Brain microvascular endothelial cell (primary cell): Measurements from ENCODE around the gene COX4I1.

Source experiments
- DNase-seq: peaks from one replicate; pipeline ENCODE4 v3.0.0-alpha.2; 2020
- H3K27ac ChIP-seq: fragments of 250-450 bp; sonication (Bioruptor Pico); 2 replicates; pipeline ENCODE4 v1.5.1; 2020; ENCODE audit warnings: mild to moderate bottlenecking, moderate library complexity
- H3K27me3 ChIP-seq: fragments of 250-450 bp; sonication (Bioruptor Pico); replicated peaks from 2 replicates; pipeline ENCODE4 v1.5.1; 2020; ENCODE audit warnings: mild to moderate bottlenecking
- H3K36me3 ChIP-seq: fragments of 250-450 bp; sonication (Bioruptor Pico); replicated peaks from 2 replicates; pipeline ENCODE4 v1.5.1; 2020; ENCODE audit warnings: mild to moderate bottlenecking
- H3K4me3 ChIP-seq: 2 replicates; pipeline ENCODE4 v1.5.1; 2011; ENCODE audit warnings: low read depth, mild to moderate bottlenecking, control low read depth, low read length, moderate library complexity
- in situ Hi-C: cut with HindIII; loops from 2 replicates; pipeline ENCODE4 v1.10.0; 2017; ENCODE audit warnings: low sequenced_read_pairs, low pct_ligation_motif_present
- TF ChIP-seq, protein P1 (sequence below): IDR thresholded peaks from 2 replicates; pipeline ENCODE4 v1.5.1; 2011; ENCODE audit warnings: low read depth, mild to moderate bottlenecking, moderate library complexity, low read length, control low read depth, inconsistent platforms; ENCODE audit errors: missing control alignments

The COX4I1 gene

DNA sequence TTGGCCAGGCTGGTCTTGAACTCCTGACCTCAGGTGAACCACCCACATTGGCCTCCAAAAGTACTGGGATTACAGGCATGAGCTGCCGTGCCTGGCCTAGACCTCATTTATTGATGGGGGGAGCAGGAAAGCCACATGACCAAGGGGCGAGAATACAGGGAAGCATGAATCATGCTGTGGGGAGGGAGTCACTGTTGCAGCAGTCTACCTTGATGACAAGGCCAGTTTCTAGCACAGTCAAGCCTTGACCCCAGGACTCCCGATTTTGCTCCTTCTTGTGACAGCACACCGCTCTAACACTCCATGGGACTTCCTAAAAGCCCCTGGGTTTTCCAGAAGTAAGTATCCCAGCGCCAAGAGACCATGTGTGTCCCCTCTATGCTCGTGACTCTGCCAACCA is 56.6 kb downstream of the COX4I1 start:
- DNase-seq: no peak
- in situ Hi-C loops: no loop called here
- H3K4me3 ChIP-seq: no peak overlapping the region

DNA sequence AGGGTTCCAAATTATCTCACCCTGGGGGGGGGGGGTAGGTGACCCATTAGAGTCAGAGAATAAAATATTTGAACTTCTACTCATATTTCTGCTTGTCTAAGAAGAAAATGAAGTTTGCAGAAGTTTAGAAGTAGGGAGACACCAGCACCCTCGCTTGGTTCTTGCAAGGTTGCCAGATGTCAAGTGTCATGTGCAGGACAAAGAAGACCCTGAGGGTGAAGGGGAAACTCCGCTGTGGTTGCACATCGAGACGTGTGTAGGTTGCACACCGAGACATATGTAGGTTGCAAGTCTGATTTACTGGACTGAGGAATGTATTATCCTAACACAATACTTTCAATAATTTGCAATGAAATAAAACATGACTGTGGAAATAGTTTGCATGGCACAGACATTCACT is 57.1 kb downstream of the COX4I1 start:
- Histone ChIP-seq H3K4me3 (no peak overlapping the region), H3K36me3 (no peaks in the 10 kb centered on the region), H3K27me3 (no peaks in the 10 kb centered on the region), H3K27ac (no peak overlapping the region)
- DNase-seq: no peak
- in situ Hi-C loops: no loop called here
- TF ChIP-seq, protein P1, sequence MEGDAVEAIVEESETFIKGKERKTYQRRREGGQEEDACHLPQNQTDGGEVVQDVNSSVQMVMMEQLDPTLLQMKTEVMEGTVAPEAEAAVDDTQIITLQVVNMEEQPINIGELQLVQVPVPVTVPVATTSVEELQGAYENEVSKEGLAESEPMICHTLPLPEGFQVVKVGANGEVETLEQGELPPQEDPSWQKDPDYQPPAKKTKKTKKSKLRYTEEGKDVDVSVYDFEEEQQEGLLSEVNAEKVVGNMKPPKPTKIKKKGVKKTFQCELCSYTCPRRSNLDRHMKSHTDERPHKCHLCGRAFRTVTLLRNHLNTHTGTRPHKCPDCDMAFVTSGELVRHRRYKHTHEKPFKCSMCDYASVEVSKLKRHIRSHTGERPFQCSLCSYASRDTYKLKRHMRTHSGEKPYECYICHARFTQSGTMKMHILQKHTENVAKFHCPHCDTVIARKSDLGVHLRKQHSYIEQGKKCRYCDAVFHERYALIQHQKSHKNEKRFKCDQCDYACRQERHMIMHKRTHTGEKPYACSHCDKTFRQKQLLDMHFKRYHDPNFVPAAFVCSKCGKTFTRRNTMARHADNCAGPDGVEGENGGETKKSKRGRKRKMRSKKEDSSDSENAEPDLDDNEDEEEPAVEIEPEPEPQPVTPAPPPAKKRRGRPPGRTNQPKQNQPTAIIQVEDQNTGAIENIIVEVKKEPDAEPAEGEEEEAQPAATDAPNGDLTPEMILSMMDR: no peak

More for the DNA sequence above, 56.6 kb downstream of the COX4I1 start:
- no peaks in the 10 kb centered on the region for H3K27me3 ChIP-seq
- no peaks in the 10 kb centered on the region for H3K36me3 ChIP-seq
- no peak overlapping the region for H3K27ac ChIP-seq
- TF ChIP-seq, protein P1: no peak
